Measurements from ENCODE around the gene LRP1. TPM values are rescaled to one million over a fixed set of nuclear protein-coding genes. Genes with fewer than 3 reads are reported as not detected.

The LRP1 gene
- total RNA-seq, 2 experiments from 2014 or later: 6.6 to 8.5 TPM

- CTCF ChIA-PET: interaction anchor here (4.4 kb wide), 1 partner anchor 54 kb away, joined by 63 read pairs; the partner anchor contains the start of gene LRP1
- no peak for ATAC-seq (ENCODE audit: poor library complexity)
- TF ChIP-seq CTCF (IDR thresholded peaks at IDR 0.05): no peak
- Mint-ChIP-seq H3K4me3 (no peak overlapping the region), H3K27ac (no peak overlapping the region), H3K4me1 (ENCODE audit: low read depth) (no peaks in the 10 kb centered on the region), H3K36me3 (ENCODE audit: low read depth) (no peaks in the 10 kb centered on the region), H3K9me3 (no peaks in the 10 kb centered on the region), H3K27me3 (no peaks in the 10 kb centered on the region)
- no peak overlapping the region for H3K27ac ChIP-seq (ENCODE audit: low read depth in 1 of 2, low read length in 2 of 2)
- H3K9me3 ChIP-seq (ENCODE audit: control insufficient read depth in 1 of 2, insufficient read depth in 1 of 2, low read length in 2 of 2): no peaks in the 10 kb centered on the region
- H3K27me3 ChIP-seq (ENCODE audit: control insufficient read depth in 1 of 2, insufficient read depth in 2 of 2, low read length in 2 of 2): no peaks in the 10 kb centered on the region
- POLR2A ChIA-PET: no interaction called here
- DNase-seq: no peak
- H3K36me3 ChIP-seq (ENCODE audit: insufficient read depth, low read length): no peaks in the 10 kb centered on the region
- intact Hi-C loops (cut with DNase I, micrococcal nuclease): loop anchor here (5.0 kb wide), 2 partner anchors 173 to 423 kb away; partner anchors contain the start of gene ZBTB39 (in 2 of the 2)
- H3K4me3 ChIP-seq (ENCODE audit: low read length): no peak overlapping the region
- peaks cover 6% of the 10 kb centered on the region for H3K4me1 ChIP-seq (ENCODE audit: insufficient read depth, low read length)
These were observed 52.2 kb downstream of the LRP1 start for GRCh38 chr12:57180321-57180989.

- POLR2A ChIA-PET: interaction anchor here (1.0 kb wide), 1 partner anchor 53 kb away, joined by 3 read pairs; the partner anchor contains the start of gene LRP1
These were observed 52.8 kb downstream of the LRP1 start for GRCh38 chr12:57181072-57181471.

GRCh38 chr12:57181561-57182155 is 53.4 kb downstream of the LRP1 start:
- Mint-ChIP-seq H3K4me3 (no peak overlapping the region), H3K9me3 (no peaks in the 10 kb centered on the region), H3K27ac (no peak overlapping the region), H3K36me3 (ENCODE audit: low read depth) (no peaks in the 10 kb centered on the region), H3K27me3 (no peaks in the 10 kb centered on the region), H3K4me1 (ENCODE audit: low read depth) (no peaks in the 10 kb centered on the region)
- ATAC-seq (ENCODE audit: poor library complexity) (no peak), DNase-seq (no peak)
- CTCF ChIA-PET: interaction anchor here (4.4 kb wide), 1 partner anchor 56 kb away, joined by 63 read pairs; the partner anchor contains the start of gene LRP1
- Histone ChIP-seq H3K4me1 (ENCODE audit: insufficient read depth, low read length) (peaks cover 6% of the 10 kb centered on the region), H3K27me3 (ENCODE audit: control insufficient read depth in 1 of 2, insufficient read depth in 2 of 2, low read length in 2 of 2) (no peaks in the 10 kb centered on the region), H3K36me3 (ENCODE audit: insufficient read depth, low read length) (no peaks in the 10 kb centered on the region), H3K4me3 (ENCODE audit: low read length) (no peak overlapping the region), H3K9me3 (ENCODE audit: control insufficient read depth in 1 of 2, insufficient read depth in 1 of 2, low read length in 2 of 2) (no peaks in the 10 kb centered on the region), H3K27ac (ENCODE audit: low read depth in 1 of 2, low read length in 2 of 2) (no peak overlapping the region)
- POLR2A ChIA-PET: interaction anchor here (1.0 kb wide), 1 partner anchor 54 kb away, joined by 3 read pairs; the partner anchor contains the start of gene LRP1
- intact Hi-C loops (cut with DNase I, micrococcal nuclease): loop anchor here (2.0 to 5.0 kb wide), 3 partner anchors 113 to 424 kb away; partner anchors contain the start of gene ZBTB39 (in 2 of the 2)
- TF ChIP-seq CTCF (IDR thresholded peaks at IDR 0.05): no peak

More at GRCh38 chr12:57181072-57181471, 52.8 kb downstream of the LRP1 start:
- Histone ChIP-seq H3K9me3 (ENCODE audit: control insufficient read depth in 1 of 2, insufficient read depth in 1 of 2, low read length in 2 of 2) (no peaks in the 10 kb centered on the region), H3K4me3 (ENCODE audit: low read length) (no peak overlapping the region), H3K27me3 (ENCODE audit: control insufficient read depth in 1 of 2, insufficient read depth in 2 of 2, low read length in 2 of 2) (no peaks in the 10 kb centered on the region), H3K27ac (ENCODE audit: low read depth in 1 of 2, low read length in 2 of 2) (no peak overlapping the region), H3K4me1 (ENCODE audit: insufficient read depth, low read length) (peaks cover 6% of the 10 kb centered on the region), H3K36me3 (ENCODE audit: insufficient read depth, low read length) (no peaks in the 10 kb centered on the region)
- ATAC-seq (ENCODE audit: poor library complexity) (no peak), DNase-seq (no peak)
- no peaks in the 10 kb centered on the region for H3K27me3 Mint-ChIP-seq
- H3K36me3 Mint-ChIP-seq (ENCODE audit: low read depth): no peaks in the 10 kb centered on the region
- no peaks in the 10 kb centered on the region for H3K9me3 Mint-ChIP-seq
- TF ChIP-seq CTCF (IDR thresholded peaks at IDR 0.05): no peak
- H3K4me1 Mint-ChIP-seq (ENCODE audit: low read depth): no peaks in the 10 kb centered on the region
- no peak overlapping the region for H3K27ac Mint-ChIP-seq
- intact Hi-C loops (cut with DNase I, micrococcal nuclease): loop anchor here (5.0 kb wide), 2 partner anchors 174 to 424 kb away; partner anchors contain the start of gene ZBTB39 (in 2 of the 2)
- CTCF ChIA-PET: interaction anchor here (4.4 kb wide), 1 partner anchor 55 kb away, joined by 63 read pairs; the partner anchor contains the start of gene LRP1
- H3K4me3 Mint-ChIP-seq: no peak overlapping the region

All from CD4-positive, alpha-beta T cell (primary cell).